GM10266 (cell line): ENCODE results near the gene CFAP299.

Source experiments
- DNase-seq: peaks from one replicate; pipeline ENCODE4 v3.0.0; 2012; ENCODE audit errors: extremely low spot score
- TF ChIP-seq, protein P1 (sequence below): IDR thresholded peaks from 2 replicates; pipeline ENCODE4 v1.5.1; 2012; ENCODE audit warnings: mild to moderate bottlenecking, low read depth; ENCODE audit not compliant: control insufficient read depth, insufficient read depth; ENCODE audit errors: missing control alignments

The CFAP299 gene

DNA sequence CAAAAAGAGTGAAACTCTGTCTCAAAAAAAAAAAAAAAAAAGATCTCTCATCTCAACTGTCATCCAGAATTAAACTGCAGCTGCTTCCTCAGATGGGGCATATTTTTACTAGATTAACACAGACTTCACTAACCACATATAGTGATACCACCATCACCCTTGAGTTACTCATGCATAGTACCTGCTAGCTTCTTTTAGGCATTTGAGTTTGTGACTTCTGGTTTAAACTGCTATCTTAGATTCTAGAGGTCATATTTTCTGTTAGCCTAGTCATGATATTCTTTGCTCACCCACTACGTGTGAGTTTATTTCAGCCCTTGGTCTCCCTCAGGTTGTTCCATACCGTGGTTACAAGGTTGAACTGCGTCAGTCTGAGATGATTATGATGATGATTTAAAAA lies 540.1 kb downstream of the CFAP299 start:
- DNase-seq: peak; percentile 26
- TF ChIP-seq, protein P1, sequence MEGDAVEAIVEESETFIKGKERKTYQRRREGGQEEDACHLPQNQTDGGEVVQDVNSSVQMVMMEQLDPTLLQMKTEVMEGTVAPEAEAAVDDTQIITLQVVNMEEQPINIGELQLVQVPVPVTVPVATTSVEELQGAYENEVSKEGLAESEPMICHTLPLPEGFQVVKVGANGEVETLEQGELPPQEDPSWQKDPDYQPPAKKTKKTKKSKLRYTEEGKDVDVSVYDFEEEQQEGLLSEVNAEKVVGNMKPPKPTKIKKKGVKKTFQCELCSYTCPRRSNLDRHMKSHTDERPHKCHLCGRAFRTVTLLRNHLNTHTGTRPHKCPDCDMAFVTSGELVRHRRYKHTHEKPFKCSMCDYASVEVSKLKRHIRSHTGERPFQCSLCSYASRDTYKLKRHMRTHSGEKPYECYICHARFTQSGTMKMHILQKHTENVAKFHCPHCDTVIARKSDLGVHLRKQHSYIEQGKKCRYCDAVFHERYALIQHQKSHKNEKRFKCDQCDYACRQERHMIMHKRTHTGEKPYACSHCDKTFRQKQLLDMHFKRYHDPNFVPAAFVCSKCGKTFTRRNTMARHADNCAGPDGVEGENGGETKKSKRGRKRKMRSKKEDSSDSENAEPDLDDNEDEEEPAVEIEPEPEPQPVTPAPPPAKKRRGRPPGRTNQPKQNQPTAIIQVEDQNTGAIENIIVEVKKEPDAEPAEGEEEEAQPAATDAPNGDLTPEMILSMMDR: no peak

DNA sequence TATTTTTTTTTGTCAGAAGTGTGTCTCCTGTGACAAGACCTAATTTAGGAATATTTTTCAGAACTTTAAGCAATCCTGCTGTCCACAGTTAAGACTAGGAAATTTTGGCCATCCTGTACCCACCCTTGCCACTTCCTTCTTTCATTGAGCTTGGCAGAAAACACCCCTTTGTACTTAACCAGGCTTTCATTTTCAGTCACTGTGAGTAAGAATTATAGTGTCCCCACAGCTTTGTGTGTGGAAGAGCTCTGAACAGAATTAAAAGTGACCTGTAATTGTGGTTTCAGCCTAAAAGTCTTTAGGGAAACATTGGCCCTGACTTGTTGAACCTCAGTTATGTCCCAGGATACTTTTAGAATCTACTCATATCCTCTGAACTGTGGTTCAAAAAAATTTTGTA lies 541.3 kb downstream of the CFAP299 start:
- TF ChIP-seq, protein P1: no peak
- DNase-seq: peak; percentile 17

GRCh38 chr4:80878218-80878617 lies 542.7 kb downstream of the CFAP299 start:
- DNase-seq: no peak

GRCh38 chr4:80897537-80898303 lies 562.2 kb downstream of the CFAP299 start:
- no peak for DNase-seq
- TF ChIP-seq, protein P1: no peak

More at GRCh38 chr4:80878218-80878617, 542.7 kb downstream of the CFAP299 start:
- TF ChIP-seq, protein P1: no peak

GRCh38 chr4:80900908-80901307 lies 565.4 kb downstream of the CFAP299 start:
- TF ChIP-seq, protein P1: no peak
- DNase-seq: no peak

DNA sequence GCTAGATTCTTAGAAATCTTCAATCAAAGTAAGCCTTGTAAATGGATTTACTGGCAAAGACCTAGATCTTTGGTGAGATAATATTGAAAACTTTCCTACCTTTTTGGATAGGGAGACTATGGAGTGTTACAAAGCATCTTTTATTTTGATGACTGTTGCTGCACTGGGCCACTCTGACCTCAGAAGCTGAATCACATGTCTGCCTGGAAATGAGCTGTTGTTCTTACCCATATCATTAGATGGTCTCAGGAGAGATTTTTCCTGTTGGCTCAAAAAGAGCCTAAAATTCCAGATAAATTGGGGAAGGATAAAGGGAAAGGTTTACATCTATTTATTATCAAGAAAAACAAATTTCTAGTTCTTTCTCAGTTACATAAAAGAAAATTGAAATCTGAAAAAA lies 567.5 kb downstream of the CFAP299 start:
- TF ChIP-seq, protein P1: no peak
- DNase-seq: no peak

DNA sequence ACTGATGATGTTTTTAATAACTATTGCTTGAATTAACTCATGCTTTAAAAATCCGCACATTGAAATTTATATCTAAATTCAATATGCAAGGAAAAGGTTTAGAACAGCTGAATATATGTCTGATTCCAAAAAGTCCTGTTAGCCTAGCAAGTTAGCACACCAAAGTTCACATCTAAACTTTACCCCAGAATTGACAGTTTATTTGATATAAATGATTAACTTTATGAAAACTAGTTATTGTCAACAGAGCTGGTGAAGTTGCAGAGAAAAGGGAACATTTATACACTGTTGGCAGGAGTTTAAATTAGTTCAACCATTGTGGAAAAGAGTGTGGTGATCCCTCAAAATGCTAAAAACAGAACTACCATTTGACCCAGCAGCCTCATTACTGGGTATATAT lies 574.4 kb downstream of the CFAP299 start:
- no peak for DNase-seq
- TF ChIP-seq, protein P1: no peak
